Urothelium cell line (cell line): ENCODE measurements around the gene ANAPC2.
"Not testable (repeated sequence)": the region's sequence is repeated elsewhere in the genome, so short reads cannot be mapped to it uniquely, and the experiment has no call there.

ENCODE experiments used
- DNase-seq: peaks from one replicate; pipeline ENCODE4 v3.0.0; 2011; ENCODE audit warnings: low spot score, mixed read lengths
- FAIRE-seq: peaks from 2 replicates; lab custom pipeline; 2011; peaks lifted over from hg19 to GRCh38; lab: Jason Lieb, UNC

The ANAPC2 gene

GRCh38 chr9:137148661-137149060 lies 39.7 kb downstream of the ANAPC2 start:
- DNase-seq (no peak), FAIRE-seq (no peak)

- DNase-seq: no peak
Observed at GRCh38 chr9:137148242-137148641, 40.1 kb downstream of the ANAPC2 start.

GRCh38 chr9:137147793-137148160 lies 40.6 kb downstream of the ANAPC2 start:
- FAIRE-seq: no peak
- no peak for DNase-seq

More at GRCh38 chr9:137148242-137148641, 40.1 kb downstream of the ANAPC2 start:
- FAIRE-seq: no peak

- DNase-seq (no peak), FAIRE-seq (peak; percentile 50)
Observed at GRCh38 chr9:137147091-137147792, 41.1 kb downstream of the ANAPC2 start.

GRCh38 chr9:137146527-137146918 lies 41.8 kb downstream of the ANAPC2 start:
- DNase-seq (no peak), FAIRE-seq (peak; percentile 9)

- FAIRE-seq: no peak
- no peak for DNase-seq
Observed at GRCh38 chr9:137145731-137146526, 42.4 kb downstream of the ANAPC2 start.

GRCh38 chr9:137143459-137143858 lies 44.9 kb downstream of the ANAPC2 start:
- DNase-seq (no peak), FAIRE-seq (no peak)

GRCh38 chr9:137141976-137142936 lies 46.1 kb downstream of the ANAPC2 start:
- no peak for DNase-seq
- no peak for FAIRE-seq

- DNase-seq (no peak), FAIRE-seq (no peak)
Observed at GRCh38 chr9:137141050-137141810, 47.1 kb downstream of the ANAPC2 start.

GRCh38 chr9:137140151-137141012 lies 48.0 kb downstream of the ANAPC2 start:
- peak; percentile 87 for FAIRE-seq

GRCh38 chr9:137139468-137140150 lies 48.8 kb downstream of the ANAPC2 start:
- no peak for FAIRE-seq
- DNase-seq: no peak

More at GRCh38 chr9:137140151-137141012, 48.0 kb downstream of the ANAPC2 start:
- DNase-seq: no peak

- DNase-seq (peak; percentile 64), FAIRE-seq (no peak)
Observed at GRCh38 chr9:137138722-137139467, 49.5 kb downstream of the ANAPC2 start, which contains the start of gene GRIN1. Gene GRIN1, plus strand, starts transcription at chr9:137139154. Its CDS starts 333 bp downstream, at chr9:137139487.

- DNase-seq (no peak), FAIRE-seq (no peak)
Observed at GRCh38 chr9:137138058-137138721, 50.2 kb downstream of the ANAPC2 start.

- FAIRE-seq (no peak), DNase-seq (no peak)
Observed at GRCh38 chr9:137136881-137137607, 51.3 kb downstream of the ANAPC2 start.

GRCh38 chr9:137136261-137136880 lies 52.0 kb downstream of the ANAPC2 start:
- FAIRE-seq: no peak
- no peak for DNase-seq

GRCh38 chr9:137135154-137135553 lies 53.2 kb downstream of the ANAPC2 start:
- not testable (repeated sequence) for FAIRE-seq, DNase-seq
